Esophagus mucosa (tissue), 1 donor: Measurements from ENCODE around the gene TRIM9. TPM values are rescaled to one million over a fixed set of nuclear protein-coding genes. Genes with fewer than 3 reads are reported as not detected.
A peak's percentile ranks its signal among the peaks of the same experiment; 100 is the strongest.

Source experiments
- ATAC-seq: fragments of 200-7000 bp; cut with Tn5 transposase; one replicate; pipeline ENCODE4 v1.9.1; 2020
- total RNA-seq: library from RNA; stranded (reverse); gene quantifications from one replicate; pipeline ENCODE4 v1.2.4, GENCODE V29; 2023
- donor health status: DM: yes; HTN: yes; CAD: no.

The TRIM9 gene
- total RNA-seq, 1 donor from 2014 or later, result 0.32 TPM

DNA sequence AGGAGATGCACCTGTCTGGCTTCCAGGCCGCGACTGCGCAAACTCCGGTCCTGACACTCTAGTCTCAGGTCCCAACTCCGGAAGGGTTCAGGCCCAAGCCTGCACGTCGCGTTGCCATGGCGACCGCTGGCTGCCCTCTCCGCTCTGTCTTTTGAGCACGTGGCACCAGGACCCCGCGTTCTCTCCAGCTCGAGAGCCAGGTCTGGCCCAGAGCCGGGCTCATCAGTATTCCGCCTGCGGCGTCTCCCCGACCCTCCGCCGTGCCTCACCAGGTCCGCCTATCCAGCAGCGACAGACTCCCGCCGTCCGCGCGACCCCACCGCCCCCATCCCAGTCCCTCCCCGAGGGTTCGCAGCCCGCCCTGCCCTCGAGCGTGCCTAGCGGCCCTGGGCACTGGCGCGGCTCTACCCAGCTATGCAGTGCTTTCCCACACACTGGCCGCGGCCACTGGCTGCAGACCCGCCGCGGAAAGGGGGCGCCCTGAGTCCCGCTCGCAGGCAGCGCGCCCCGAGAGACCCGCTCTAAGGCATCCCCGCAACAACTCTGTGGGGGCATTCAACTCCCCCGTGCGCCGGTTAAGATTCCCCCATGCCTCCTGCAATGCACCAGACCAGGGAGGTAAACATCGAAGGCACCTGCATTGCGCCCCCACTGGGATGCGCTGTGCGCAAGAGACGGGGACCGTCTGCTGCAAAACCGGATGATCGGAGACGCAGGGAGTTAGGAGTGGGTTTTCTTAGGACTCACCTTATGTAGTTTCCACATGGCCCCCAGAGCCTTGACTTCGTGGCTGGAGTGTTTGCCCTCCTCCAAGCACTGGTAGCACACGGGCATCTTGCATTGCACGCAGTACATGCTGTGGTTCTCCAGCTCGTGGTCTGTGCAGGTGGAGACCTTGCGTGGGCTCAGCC, 1.3 kb downstream of the TRIM9 start:
- peak; percentile 34 for ATAC-seq

DNA sequence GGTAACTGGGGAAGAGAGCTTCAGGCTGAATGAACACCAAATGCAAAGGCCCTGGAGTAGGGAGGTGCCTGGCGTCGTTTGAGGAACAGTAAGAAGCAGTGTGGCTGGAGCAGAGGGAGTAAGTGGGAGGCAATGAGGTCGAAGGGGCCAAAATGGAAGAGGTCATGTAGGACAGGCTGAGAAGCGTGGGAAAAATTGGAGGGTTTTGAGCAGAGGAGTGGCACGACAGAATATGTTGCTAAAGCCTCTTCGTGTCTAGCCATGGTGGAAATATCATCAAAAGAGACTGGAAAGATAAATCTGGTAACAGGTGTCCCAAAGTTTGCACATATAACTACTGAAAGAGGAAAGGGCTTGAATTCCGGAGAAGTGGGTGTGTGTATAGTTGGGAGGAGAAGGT, 1.9 kb downstream of the TRIM9 start:
- ATAC-seq, result no peak

DNA sequence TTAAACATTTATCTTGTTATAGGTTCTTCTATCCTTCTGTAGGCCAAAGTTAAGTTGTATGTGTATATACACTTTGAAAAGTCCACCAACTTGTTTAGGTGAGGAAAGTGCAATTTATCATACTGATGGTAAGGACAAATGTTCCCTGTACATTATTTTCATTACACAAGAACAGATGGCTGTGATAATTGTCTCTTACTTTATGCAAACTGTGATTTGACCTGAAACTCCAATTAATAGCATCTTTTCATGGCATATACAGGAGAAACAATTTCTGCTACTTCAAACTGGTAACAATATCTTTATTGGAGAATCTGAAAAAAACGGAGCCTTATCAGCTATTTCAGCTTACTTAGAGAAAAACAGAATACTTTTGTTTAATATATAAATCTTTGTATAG, 5.6 kb downstream of the TRIM9 start:
- ATAC-seq, result no peak

DNA sequence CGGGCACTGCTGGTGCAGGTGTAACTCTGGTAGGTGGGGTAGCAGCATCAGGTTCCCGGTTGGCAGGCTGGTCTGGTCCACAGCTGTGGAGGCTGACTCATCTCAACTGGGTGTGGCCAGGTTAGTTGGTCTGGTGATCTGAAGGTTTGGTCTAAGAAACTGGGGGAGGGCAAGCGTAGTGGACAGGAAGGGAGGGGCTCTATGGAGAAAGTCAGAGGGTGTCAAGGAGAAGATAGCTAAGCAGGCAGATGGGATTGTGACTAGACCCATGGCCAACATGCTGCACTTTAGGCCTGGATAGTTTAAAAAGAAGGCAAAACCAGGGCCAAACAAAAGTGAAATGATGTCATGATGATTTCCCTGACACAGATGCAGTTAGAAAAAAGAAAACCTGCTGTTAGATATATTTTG, 7.9 kb downstream of the TRIM9 start:
- ATAC-seq, result peak; percentile 88

DNA sequence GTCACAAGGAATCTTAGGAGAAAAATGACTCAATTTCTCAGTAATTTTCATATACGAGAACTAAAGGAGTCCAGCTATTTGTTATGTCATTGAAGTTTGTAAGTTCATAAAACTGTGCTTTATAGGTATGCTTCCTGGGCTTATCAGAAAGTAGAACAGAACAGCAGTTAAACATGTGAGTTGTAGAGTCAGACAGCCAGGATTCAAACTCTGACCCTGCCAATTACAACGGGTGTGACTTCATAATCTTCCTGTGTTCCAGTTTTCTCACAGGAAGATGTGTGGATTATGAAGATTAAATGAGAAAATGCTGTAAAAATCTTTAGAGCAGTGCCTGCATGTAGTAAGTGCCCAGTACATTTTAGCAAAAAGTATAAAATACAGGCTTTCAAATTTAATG, 8.9 kb downstream of the TRIM9 start:
- no peak for ATAC-seq

DNA sequence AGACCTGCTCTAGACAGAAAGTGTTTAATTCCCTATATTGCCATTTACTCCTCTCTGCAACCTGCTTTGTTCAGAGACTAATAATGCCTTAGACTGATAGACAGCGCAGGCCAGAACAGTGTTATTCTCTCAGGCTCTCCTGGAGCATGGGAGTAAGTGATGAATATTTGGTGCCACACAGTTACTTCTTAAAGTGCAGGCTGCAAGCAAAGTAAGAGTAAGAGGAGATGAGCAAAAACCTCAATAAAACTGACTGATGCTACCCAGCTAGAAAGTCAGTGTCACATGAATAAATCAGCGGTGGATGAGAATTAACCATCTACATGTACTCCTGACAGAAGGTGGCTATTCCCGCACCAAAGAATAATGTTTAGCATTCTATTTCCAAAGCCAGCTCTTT, 9.9 kb downstream of the TRIM9 start:
- no peak for ATAC-seq

DNA sequence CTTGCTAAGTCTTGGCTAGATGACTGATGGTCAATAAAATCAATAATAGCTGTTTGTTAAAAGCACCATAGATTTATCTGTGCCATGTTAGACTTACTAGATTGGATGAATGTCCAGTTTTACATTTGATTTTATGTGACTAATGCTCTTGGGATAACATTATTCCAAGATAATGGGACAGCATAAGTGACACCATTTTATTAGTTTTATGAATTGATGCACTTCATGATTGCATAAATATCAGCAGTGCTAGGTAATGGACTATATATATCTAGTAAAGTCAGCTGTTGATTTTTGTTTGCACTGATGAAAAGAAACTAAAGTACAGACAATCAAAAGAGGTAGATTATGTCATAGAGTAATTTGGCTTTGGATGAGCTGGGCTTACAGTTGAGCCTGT, 10.4 kb downstream of the TRIM9 start:
- no peak for ATAC-seq

DNA sequence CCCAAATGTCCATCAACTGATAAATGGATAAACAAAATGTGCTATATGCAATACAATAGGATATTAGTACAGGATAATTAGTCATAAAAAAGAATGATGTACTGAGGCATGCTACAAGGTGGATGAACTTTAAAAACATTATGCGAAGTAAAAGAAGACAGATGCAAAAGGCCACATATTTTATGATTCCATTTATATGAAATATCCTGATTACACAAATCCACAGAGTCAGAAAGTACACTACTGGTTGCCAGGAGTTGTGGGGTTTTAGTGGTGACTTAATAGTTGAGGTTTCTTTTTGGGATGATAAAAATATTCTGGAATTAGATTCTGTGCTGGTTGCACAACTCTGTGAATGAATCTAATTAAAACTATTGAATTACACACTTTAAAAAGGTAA, 12.6 kb downstream of the TRIM9 start:
- ATAC-seq, result no peak

DNA sequence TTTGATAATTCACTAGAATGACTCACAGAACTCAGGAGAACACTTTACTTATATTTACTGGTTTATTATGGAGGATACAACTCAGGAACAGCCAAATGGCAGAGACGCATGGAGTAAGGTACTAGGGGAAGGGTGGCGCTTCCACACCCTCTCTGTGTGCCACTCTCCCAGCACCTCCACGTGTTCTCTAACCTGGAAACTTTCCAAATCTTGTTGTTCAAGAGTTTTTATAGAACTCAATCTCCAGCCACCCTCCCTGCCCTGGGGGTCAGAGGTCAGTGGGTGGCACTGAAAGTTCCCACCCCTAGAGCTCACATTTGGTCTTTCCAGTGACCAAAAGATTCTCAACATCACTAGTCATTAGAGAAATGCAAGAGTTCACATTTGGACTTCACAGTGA, 13.2 kb downstream of the TRIM9 start:
- no peak for ATAC-seq

DNA sequence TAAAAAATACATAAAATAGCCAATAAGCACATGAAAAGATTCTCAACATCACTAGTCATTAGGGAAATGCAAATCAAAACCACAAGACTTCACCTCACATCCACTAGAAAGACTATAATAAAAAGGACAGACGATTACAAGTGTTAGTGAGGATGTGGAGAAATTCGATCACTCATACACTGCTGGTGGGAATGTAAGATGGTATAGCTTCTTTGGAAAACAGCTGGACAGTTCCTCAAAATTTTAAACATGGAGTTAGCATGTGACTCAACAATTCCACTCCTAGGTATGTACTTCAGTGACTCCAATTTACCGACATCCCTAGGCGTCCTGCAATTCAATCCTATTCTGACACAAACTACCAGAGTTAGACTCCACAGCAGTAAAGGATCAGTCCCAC, 13.7 kb downstream of the TRIM9 start:
- ATAC-seq, result no peak

DNA sequence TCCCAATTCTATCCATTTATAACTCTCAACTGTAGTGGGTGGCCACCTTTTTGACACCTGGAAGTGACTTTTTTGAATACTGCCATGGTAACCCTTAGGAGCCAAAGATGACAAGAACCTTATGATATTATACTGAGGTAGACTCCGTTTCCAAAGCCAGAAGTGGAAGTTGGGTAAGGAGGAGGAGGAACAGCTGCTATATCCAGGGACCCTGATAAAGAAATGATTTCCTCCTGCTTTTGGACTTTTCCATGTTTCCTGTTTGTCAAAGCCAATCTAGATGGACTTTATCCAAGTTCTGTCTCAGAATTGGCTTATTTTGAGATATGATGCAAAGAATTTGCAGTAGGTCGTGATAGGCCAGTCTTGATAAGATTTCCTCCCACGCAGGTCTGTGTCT, 14.3 kb downstream of the TRIM9 start:
- no peak for ATAC-seq

DNA sequence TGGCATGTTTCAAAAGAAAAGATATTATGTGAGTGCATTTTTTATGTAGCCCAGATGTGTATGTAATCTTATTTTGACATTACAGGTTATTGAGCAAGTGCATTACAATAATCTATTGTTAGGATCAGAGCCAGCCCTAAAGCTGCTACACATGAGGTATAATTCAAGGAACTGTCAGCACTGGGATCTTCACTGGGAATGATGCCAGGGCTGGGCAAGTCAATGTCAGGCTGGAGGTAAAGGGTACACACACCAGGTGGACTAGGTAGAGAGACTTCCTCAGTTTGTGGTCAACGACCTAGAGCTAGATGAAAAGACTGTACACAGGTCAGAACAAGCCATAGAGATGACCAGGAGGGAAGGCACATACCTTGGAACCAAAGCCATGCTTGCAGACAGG, 15.4 kb downstream of the TRIM9 start:
- ATAC-seq, result peak; percentile 17

DNA sequence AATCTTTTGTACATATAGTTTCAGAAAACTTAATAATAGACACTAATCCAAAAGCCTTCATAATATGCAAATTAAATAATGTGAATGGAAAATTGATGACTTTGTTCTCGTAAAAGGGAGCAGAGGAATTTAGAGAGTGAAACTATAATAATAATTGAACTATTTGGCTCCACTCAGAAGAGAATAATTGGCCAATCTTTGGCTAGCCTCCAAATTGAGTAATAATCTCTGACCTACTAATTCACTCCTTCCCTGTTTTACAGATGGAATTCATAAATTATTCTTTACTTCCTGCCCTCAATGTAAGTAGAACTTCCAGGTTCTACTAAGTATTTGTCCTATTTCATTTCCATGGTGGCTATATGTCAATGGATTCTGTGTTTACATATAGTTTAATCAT, 15.8 kb downstream of the TRIM9 start:
- ATAC-seq, result no peak

DNA sequence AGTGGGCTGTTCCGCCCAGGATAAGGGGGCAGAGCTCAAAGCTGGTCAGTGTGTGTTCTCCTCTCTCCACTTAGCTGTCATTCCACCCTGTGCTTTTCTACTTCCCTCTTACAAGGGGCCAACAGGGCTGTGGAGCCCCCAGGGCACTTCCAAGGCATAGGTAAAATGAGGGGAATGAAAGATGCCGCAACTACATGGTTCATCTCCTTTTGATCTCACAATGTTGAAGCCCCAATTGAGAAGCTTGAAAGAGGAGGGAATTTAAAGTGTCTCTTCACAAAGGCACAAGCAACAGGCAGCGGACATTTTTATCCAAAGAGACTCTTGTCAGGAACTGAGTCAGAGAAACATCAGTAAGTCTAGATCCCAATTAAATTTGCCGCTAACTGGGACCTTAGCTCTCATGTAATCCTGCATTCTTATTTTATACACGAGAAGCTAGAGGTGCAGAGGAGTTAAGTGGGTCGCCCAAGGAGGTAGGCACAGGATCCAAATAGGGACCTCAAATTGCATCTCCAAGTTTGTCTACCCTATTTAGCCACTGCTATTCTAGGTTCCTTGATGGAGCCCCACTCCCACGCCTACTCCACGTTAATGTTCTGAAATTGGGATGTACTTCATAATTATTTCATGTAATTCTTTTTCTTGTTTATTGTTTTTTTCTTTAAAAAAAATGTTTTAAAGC, 20.1 kb downstream of the TRIM9 start:
- ATAC-seq, result no peak

DNA sequence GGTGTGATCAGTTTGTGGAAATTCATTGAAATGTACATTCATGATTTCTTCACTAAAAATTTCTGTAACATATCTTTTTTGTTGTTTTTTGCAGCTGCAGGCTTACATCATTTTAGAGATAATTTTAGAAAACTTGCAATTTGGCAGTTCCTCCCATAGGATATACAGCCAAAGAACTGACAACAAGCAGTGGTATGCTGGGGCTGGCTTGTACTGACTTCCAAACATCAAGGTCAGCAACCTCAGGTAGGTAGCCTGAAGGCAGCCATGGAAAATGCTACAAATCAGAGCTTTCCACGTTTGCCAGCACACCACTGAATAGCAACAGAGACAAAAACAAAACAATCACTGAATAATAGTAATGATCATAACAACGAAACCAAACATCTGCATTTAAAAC, 21.2 kb downstream of the TRIM9 start:
- no peak for ATAC-seq

DNA sequence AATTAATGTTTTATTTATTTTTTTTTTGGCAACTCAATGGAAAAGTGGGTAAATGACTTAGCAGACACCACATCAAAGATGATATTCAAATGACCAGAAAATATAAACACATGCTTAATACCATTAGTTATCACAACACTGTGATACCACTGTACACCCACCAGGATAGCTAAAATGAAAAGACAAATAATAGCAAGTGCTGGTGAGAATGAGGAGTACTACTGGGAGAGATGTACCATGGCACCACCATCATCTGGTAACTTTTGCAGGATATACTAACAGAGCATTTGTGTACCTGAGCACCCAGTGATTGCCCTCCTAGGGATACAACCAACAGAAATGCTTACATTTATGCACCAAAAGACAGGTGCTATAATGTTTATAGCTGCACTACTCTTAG, 21.9 kb downstream of the TRIM9 start:
- no peak for ATAC-seq

DNA sequence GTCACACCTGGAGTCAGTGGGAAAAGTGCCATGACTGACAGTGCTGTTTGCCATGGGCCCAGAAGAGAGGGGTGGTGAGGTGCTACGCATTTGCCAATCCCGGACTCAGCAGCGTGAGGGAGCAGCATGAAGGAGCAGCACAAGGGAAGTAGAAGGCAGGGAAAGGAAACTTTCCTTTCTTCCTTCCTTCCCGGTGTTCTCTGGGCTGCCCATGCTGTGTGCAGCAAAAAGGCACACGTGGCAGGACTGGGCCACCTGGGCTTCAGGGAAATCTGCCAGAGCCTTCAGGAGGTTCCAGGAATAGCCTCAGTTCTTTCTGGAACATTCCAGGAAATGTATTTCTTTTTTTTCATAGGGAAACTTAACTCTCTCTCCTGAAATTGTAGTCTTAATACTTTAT, 23.0 kb downstream of the TRIM9 start:
- ATAC-seq, result no peak

DNA sequence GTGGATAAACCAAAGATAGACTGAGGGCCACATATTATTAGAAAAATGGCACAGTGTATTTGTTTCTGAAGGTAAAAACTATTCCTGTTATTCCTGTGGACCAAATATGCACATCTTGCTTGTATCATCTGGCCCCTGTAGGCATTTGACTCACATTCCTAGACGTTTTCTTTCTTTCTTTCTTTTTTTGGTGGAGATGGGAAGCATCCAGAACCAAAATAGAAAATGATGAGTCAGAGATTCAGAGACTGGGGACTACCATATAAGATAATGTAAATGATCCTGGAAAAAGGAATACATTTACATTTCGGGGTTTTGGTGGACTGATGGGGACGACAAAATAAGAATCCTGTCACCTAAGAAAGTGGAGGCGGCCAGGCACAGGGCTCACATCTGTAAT, 24.2 kb downstream of the TRIM9 start:
- no peak for ATAC-seq

DNA sequence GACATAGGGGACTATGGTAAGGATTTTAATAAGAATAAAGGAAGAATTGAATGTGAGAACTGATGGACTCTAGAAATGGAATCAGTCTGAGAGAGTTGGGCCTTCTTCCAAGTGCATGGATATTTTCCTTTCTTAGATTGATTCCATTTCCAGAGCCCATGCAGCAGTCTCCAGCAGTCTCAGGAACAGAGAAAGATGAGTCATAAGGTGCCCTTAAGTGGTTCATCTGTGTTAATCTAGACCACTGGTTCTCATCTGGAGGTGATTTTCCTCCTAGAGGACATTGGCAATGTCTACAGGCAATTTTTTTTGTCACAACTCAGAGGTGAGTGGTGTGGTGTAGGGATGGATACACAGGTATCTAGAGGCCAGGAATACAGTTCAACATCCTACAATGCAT, 25.9 kb downstream of the TRIM9 start:
- no peak for ATAC-seq

DNA sequence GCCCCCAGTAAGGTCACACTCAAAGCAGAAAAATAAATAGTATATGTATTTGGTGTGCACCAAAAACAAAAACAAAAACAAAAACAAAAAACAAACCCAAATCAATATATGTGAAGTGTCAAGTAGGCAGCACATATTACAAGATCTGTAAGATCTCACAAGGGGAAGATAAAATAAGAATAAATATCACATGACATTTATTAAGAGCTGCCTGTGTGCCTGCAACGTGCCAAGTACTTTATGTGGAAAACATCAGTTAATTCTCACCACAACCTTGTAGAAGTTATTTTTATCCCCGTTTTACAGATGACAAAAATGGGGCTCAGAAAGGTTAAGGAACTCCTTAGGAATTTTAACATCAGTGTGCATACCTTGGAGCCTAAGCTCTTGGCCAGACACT, 26.6 kb downstream of the TRIM9 start:
- no peak for ATAC-seq

DNA sequence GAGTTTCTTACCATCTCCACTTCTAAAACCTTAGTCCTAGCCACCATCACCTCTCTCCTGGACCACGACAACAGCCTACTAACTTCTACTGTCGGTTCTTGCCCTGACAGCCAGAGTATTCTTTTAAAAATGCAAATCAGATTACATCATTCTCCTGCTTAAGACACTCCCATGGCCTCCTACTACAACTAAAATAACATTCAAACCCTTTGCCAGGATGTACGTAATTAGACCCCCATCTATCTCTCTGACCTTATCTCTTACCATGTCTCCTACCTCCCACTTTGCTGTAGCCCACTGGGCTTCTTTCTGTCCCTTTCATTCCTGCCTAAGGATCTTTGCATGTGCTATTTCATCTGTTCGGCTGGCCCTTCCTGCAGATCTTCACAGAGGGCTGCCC, 27.6 kb downstream of the TRIM9 start:
- ATAC-seq, result no peak

DNA sequence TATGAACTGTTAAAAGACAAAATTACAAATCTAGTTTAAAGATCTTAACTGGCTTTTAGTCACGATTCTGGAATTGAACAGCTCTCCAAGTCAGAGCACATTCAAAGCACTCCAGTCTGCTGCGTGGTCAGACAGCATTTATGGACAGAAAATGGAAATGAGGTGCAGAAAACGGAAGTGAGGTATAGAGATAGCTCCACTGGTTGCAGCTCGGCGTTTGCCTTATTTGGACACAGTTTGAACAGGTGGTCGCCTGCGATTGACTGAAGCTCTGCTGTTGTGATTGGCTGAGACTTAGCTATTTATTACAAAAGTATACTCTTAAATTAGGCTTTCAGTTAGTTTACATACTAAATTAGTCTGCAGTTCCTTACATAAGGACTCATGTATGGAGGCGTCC, 28.3 kb downstream of the TRIM9 start:
- ATAC-seq, result no peak

DNA sequence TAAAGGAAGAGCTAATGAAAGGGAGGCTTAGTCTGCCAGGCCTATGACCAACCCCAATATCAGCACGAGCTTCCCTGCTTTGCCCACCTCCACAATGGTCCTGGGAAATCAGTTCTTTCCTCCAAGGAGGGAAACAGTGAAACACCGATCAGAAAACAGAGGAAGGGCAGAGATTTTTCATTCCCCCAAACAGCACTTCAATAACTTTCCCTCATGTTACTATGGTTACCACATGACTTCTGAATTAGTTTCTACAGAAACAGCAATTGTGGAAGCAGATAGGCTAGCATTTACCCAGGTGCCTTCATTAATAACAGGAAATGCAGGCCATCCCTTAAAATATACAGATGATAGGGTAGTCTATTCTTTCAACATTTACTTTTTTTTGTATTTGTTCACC, 35.9 kb downstream of the TRIM9 start:
- ATAC-seq, result no peak

DNA sequence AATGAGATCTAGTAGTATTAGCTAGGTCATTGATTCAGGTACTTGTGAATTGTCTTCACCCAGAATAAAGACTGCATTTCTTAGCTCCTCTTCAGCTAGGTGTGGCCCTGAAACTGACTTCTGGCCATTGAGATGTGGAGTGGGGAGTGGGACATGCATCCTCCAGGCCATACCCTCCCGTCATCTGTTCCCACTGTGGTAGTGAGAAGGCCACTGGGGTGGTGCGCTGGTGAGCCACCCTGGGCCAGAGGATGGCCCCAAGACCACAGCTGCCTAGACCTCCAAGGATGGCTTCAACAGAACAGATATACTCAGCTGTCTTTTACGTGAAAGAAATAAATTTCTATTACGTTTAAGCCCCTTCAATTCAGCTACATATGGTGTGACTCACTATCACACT, 36.5 kb downstream of the TRIM9 start:
- ATAC-seq, result no peak
